ENCODE measurements around the gene CCDC47. TPM values are rescaled to one million over a fixed set of nuclear protein-coding genes. Genes with fewer than 3 reads are reported as not detected.
"Not testable (repeated sequence)": the region's sequence is repeated elsewhere in the genome, so short reads cannot be mapped to it uniquely, and the experiment has no call there.

The CCDC47 gene
- polyA plus RNA-seq, 1 donor (not counting 4 experiments of a cell fraction or from before 2014, with no cell fraction given) = 86.4 TPM

- peaks cover 35 to 55% of the 10 kb centered on the region in 2 experiments for H3K36me3 ChIP-seq (ENCODE audit: control insufficient read depth in 2 of 2, extremely low read depth in 1 of 2, insufficient read depth in 2 of 2, low read length in 2 of 2)
- no peak overlapping the region for H3K4me2 ChIP-seq (ENCODE audit: control insufficient read depth, extremely low read depth, insufficient read depth, low read depth, low read length)
- H3K9me3 ChIP-seq (ENCODE audit: control insufficient read depth, low read depth, low read length) = no peaks in the 10 kb centered on the region
- H3K4me3 ChIP-seq (ENCODE audit: control insufficient read depth in 2 of 3, extremely low read depth in 1 of 3, insufficient read depth in 2 of 3, low read depth in 1 of 3, low read length in 3 of 3) = no peak overlapping the region
- no peak overlapping the region for H3K27ac ChIP-seq (ENCODE audit: control insufficient read depth, insufficient read depth, low read length)
- H3K9ac ChIP-seq (ENCODE audit: control insufficient read depth, extremely low read depth, insufficient read depth, low read length) = no peak overlapping the region
- H3K27me3 ChIP-seq (ENCODE audit: control insufficient read depth, extremely low read depth, insufficient read depth, low read length) = no peaks in the 10 kb centered on the region
- no peak for FAIRE-seq
- no peaks in the 10 kb centered on the region for H4K20me1 ChIP-seq (ENCODE audit: control insufficient read depth, extremely low read depth, insufficient read depth, low read length)
- peaks cover 19% of the 10 kb centered on the region for H3K79me2 ChIP-seq (ENCODE audit: control insufficient read depth, insufficient read depth, low read length)
- no peak overlapping the region for H2AFZ ChIP-seq (ENCODE audit: control insufficient read depth, low read length)
- dilution Hi-C loops (cut with MboI; ENCODE audit: extremely low pct_ligation_motif_present, low sequenced_read_pairs) = no loop called here
- no peaks in the 10 kb centered on the region for H3K4me1 ChIP-seq (ENCODE audit: control insufficient read depth, extremely low read depth, insufficient read depth, low read length)
- no peak for DNase-seq (ENCODE audit: low read depth, low spot score)
- no peaks in the 10 kb centered on the region for H3K9me1 ChIP-seq (ENCODE audit: control insufficient read depth, extremely low read depth, insufficient read depth, low read length)
- TF ChIP-seq EZH2 (IDR thresholded peaks at IDR 0.05; ENCODE audit: low read length) = no peak
- TF ChIP-seq, protein P1, sequence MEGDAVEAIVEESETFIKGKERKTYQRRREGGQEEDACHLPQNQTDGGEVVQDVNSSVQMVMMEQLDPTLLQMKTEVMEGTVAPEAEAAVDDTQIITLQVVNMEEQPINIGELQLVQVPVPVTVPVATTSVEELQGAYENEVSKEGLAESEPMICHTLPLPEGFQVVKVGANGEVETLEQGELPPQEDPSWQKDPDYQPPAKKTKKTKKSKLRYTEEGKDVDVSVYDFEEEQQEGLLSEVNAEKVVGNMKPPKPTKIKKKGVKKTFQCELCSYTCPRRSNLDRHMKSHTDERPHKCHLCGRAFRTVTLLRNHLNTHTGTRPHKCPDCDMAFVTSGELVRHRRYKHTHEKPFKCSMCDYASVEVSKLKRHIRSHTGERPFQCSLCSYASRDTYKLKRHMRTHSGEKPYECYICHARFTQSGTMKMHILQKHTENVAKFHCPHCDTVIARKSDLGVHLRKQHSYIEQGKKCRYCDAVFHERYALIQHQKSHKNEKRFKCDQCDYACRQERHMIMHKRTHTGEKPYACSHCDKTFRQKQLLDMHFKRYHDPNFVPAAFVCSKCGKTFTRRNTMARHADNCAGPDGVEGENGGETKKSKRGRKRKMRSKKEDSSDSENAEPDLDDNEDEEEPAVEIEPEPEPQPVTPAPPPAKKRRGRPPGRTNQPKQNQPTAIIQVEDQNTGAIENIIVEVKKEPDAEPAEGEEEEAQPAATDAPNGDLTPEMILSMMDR (optimal IDR thresholded peaks at IDR 0.05 in 1 of 3, IDR thresholded peaks at IDR 0.05 in 1 of 3, conservative IDR thresholded peaks at IDR 0.05 in 1 of 3; ENCODE audit: extremely low read depth in 1 of 3, insufficient read depth in 2 of 3, low read length in 3 of 3) = no peak
Observed at GRCh38 chr17:63800783-63801182, 27.4 kb upstream of the CCDC47 start.

- DNase-seq (ENCODE audit: low read depth, low spot score) (no peak), FAIRE-seq (no peak)
- no peaks in the 10 kb centered on the region for H3K27me3 ChIP-seq (ENCODE audit: control insufficient read depth, extremely low read depth, insufficient read depth, low read length)
- no peak overlapping the region for H3K4me2 ChIP-seq (ENCODE audit: control insufficient read depth, extremely low read depth, insufficient read depth, low read depth, low read length)
- no peaks in the 10 kb centered on the region for H3K4me1 ChIP-seq (ENCODE audit: control insufficient read depth, extremely low read depth, insufficient read depth, low read length)
- no peak overlapping the region for H2AFZ ChIP-seq (ENCODE audit: control insufficient read depth, low read length)
- no peaks in the 10 kb centered on the region for H4K20me1 ChIP-seq (ENCODE audit: control insufficient read depth, extremely low read depth, insufficient read depth, low read length)
- no peak overlapping the region for H3K4me3 ChIP-seq (ENCODE audit: control insufficient read depth in 2 of 3, extremely low read depth in 1 of 3, insufficient read depth in 2 of 3, low read depth in 1 of 3, low read length in 3 of 3)
- H3K9me1 ChIP-seq (ENCODE audit: control insufficient read depth, extremely low read depth, insufficient read depth, low read length) = no peaks in the 10 kb centered on the region
- dilution Hi-C loops (cut with MboI; ENCODE audit: extremely low pct_ligation_motif_present, low sequenced_read_pairs) = no loop called here
- no peaks in the 10 kb centered on the region for H3K9me3 ChIP-seq (ENCODE audit: control insufficient read depth, low read depth, low read length)
- peaks cover 36 to 61% of the 10 kb centered on the region in 2 experiments for H3K36me3 ChIP-seq (ENCODE audit: control insufficient read depth in 2 of 2, extremely low read depth in 1 of 2, insufficient read depth in 2 of 2, low read length in 2 of 2)
- H3K79me2 ChIP-seq (ENCODE audit: control insufficient read depth, insufficient read depth, low read length) = peaks cover 37% of the 10 kb centered on the region
- H3K9ac ChIP-seq (ENCODE audit: control insufficient read depth, extremely low read depth, insufficient read depth, low read length) = no peak overlapping the region
- TF ChIP-seq, protein P1 (optimal IDR thresholded peaks at IDR 0.05 in 1 of 3, IDR thresholded peaks at IDR 0.05 in 1 of 3, conservative IDR thresholded peaks at IDR 0.05 in 1 of 3; ENCODE audit: extremely low read depth in 1 of 3, insufficient read depth in 2 of 3, low read length in 3 of 3) = no peak
- no peak for TF ChIP-seq EZH2 (IDR thresholded peaks at IDR 0.05; ENCODE audit: low read length)
- H3K27ac ChIP-seq (ENCODE audit: control insufficient read depth, insufficient read depth, low read length) = no peak overlapping the region
Observed at GRCh38 chr17:63798572-63799106, 25.2 kb upstream of the CCDC47 start.

- FAIRE-seq; H3K27me3 ChIP-seq (ENCODE audit: control insufficient read depth, extremely low read depth, insufficient read depth, low read length); H3K27ac ChIP-seq (ENCODE audit: control insufficient read depth, insufficient read depth, low read length); H3K9me1 ChIP-seq (ENCODE audit: control insufficient read depth, extremely low read depth, insufficient read depth, low read length); H3K9ac ChIP-seq (ENCODE audit: control insufficient read depth, extremely low read depth, insufficient read depth, low read length); dilution Hi-C loops (cut with MboI; ENCODE audit: extremely low pct_ligation_motif_present, low sequenced_read_pairs); H3K9me3 ChIP-seq (ENCODE audit: control insufficient read depth, low read depth, low read length); H4K20me1 ChIP-seq (ENCODE audit: control insufficient read depth, extremely low read depth, insufficient read depth, low read length); H3K4me3 ChIP-seq (ENCODE audit: control insufficient read depth in 2 of 3, extremely low read depth in 1 of 3, insufficient read depth in 2 of 3, low read depth in 1 of 3, low read length in 3 of 3); H3K4me2 ChIP-seq (ENCODE audit: control insufficient read depth, extremely low read depth, insufficient read depth, low read depth, low read length); DNase-seq (ENCODE audit: low read depth, low spot score); H2AFZ ChIP-seq (ENCODE audit: control insufficient read depth, low read length): not testable (repeated sequence)
- peaks cover 50% of the 10 kb centered on the region for H3K79me2 ChIP-seq (ENCODE audit: control insufficient read depth, insufficient read depth, low read length)
- peaks cover 15% of the 10 kb centered on the region for H3K4me1 ChIP-seq (ENCODE audit: control insufficient read depth, extremely low read depth, insufficient read depth, low read length)
- peaks cover 29 to 62% of the 10 kb centered on the region in 2 experiments for H3K36me3 ChIP-seq (ENCODE audit: control insufficient read depth in 2 of 2, extremely low read depth in 1 of 2, insufficient read depth in 2 of 2, low read length in 2 of 2)
Observed at GRCh38 chr17:63796375-63796774, 23.0 kb upstream of the CCDC47 start.
